Measurements from ENCODE around the gene UST. TPM values are rescaled to one million over a fixed set of nuclear protein-coding genes. Genes with fewer than 3 reads are reported as not detected.
"Not testable (repeated sequence)": the region's sequence is repeated elsewhere in the genome, so short reads cannot be mapped to it uniquely, and the experiment has no call there.

Gene UST
- total RNA-seq, 2 donors from 2014 or later, result 1.6 to 3.0 TPM

- peak; percentile 81 to 86 for ATAC-seq
- Mint-ChIP-seq H3K4me1 (ENCODE audit: low read depth in 2 of 2) (peaks cover 36% of the 10 kb centered on the region in 2 donors), H3K27me3 (no peaks in the 10 kb centered on the region)
Observed at GRCh38 chr6:148831064-148831463, 84.2 kb downstream of the UST start.

GRCh38 chr6:148831531-148831930, 84.7 kb downstream of the UST start:
- no peaks in the 10 kb centered on the region for H3K9me3 Mint-ChIP-seq
- DNase-seq (ENCODE audit: low spot score), result no peak
- no peaks in the 10 kb centered on the region for H3K36me3 Mint-ChIP-seq
- H3K4me3 Mint-ChIP-seq, result peak overlapping the region; percentile 85
- H3K4me1 Mint-ChIP-seq (ENCODE audit: low read depth in 2 of 2), result peaks cover 35 to 41% of the 10 kb centered on the region in 2 donors
- peak overlapping the region; percentile 76 to 94 for H3K27ac Mint-ChIP-seq
- H3K27me3 Mint-ChIP-seq, result no peaks in the 10 kb centered on the region
- ATAC-seq, result peak in 1 of 2 donors; percentile 12

More at GRCh38 chr6:148831064-148831463, 84.2 kb downstream of the UST start:
- DNase-seq (ENCODE audit: low spot score), result no peak
- Mint-ChIP-seq H3K9me3 (no peaks in the 10 kb centered on the region), H3K27ac (peak overlapping the region; percentile 76 to 94), H3K36me3 (no peaks in the 10 kb centered on the region), H3K4me3 (peak overlapping the region; percentile 85)

- DNase-seq (ENCODE audit: low spot score), result no peak
- peaks cover 17 to 20% of the 10 kb centered on the region in 2 donors for H3K4me1 Mint-ChIP-seq (ENCODE audit: low read depth in 2 of 2)
- H3K36me3 Mint-ChIP-seq, result no peaks in the 10 kb centered on the region
- ATAC-seq, result peak; percentile 53 to 79
- peak overlapping the region; percentile 66 for H3K4me3 Mint-ChIP-seq
- peak overlapping the region; percentile 68 to 70 for H3K27ac Mint-ChIP-seq
- H3K9me3 Mint-ChIP-seq, result no peaks in the 10 kb centered on the region
- H3K27me3 Mint-ChIP-seq, result no peaks in the 10 kb centered on the region
Observed at GRCh38 chr6:148835920-148836441, 89.2 kb downstream of the UST start.

- DNase-seq (ENCODE audit: low spot score) (no peak), ATAC-seq (no peak)
- Mint-ChIP-seq H3K9me3 (no peaks in the 10 kb centered on the region), H3K27ac (peak overlapping the region; percentile 68 to 70), H3K4me3 (no peak overlapping the region), H3K27me3 (no peaks in the 10 kb centered on the region), H3K36me3 (no peaks in the 10 kb centered on the region), H3K4me1 (ENCODE audit: low read depth in 2 of 2) (peaks cover 12 to 19% of the 10 kb centered on the region in 2 donors)
Observed at GRCh38 chr6:148836751-148837150, 89.9 kb downstream of the UST start.

- Mint-ChIP-seq H3K4me3 (no peak overlapping the region), H3K36me3 (no peaks in the 10 kb centered on the region), H3K4me1 (ENCODE audit: low read depth in 2 of 2) (peaks cover 12 to 14% of the 10 kb centered on the region in 2 donors), H3K27me3 (no peaks in the 10 kb centered on the region), H3K9me3 (no peaks in the 10 kb centered on the region), H3K27ac (no peak overlapping the region)
- DNase-seq (ENCODE audit: low spot score), result no peak
- ATAC-seq, result no peak
Observed at GRCh38 chr6:148837941-148838340, 91.1 kb downstream of the UST start.

GRCh38 chr6:148839044-148839443, 92.2 kb downstream of the UST start:
- H3K27me3 Mint-ChIP-seq, result no peaks in the 10 kb centered on the region
- H3K4me1 Mint-ChIP-seq (ENCODE audit: low read depth in 2 of 2), result peaks cover 12 to 14% of the 10 kb centered on the region in 2 donors
- DNase-seq (ENCODE audit: low spot score), result no peak
- H3K4me3 Mint-ChIP-seq, result no peak overlapping the region
- ATAC-seq, result no peak
- H3K36me3 Mint-ChIP-seq, result no peaks in the 10 kb centered on the region
- H3K9me3 Mint-ChIP-seq, result no peaks in the 10 kb centered on the region
- H3K27ac Mint-ChIP-seq, result no peak overlapping the region

- Mint-ChIP-seq H3K36me3 (no peaks in the 10 kb centered on the region), H3K27me3 (no peaks in the 10 kb centered on the region), H3K27ac (no peak overlapping the region), H3K4me3 (no peak overlapping the region), H3K4me1 (ENCODE audit: low read depth in 2 of 2) (peaks cover 18 to 19% of the 10 kb centered on the region in 2 donors), H3K9me3 (no peaks in the 10 kb centered on the region)
- ATAC-seq (no peak), DNase-seq (ENCODE audit: low spot score) (no peak)
Observed at GRCh38 chr6:148840256-148840655, 93.4 kb downstream of the UST start.

- peaks cover 11 to 19% of the 10 kb centered on the region in 2 donors for H3K4me1 Mint-ChIP-seq (ENCODE audit: low read depth in 2 of 2)
- H3K4me3 Mint-ChIP-seq, result no peak overlapping the region
- H3K36me3 Mint-ChIP-seq, result no peaks in the 10 kb centered on the region
- ATAC-seq (no peak), DNase-seq (ENCODE audit: low spot score) (no peak)
- H3K27me3 Mint-ChIP-seq, result no peaks in the 10 kb centered on the region
- H3K9me3 Mint-ChIP-seq, result no peaks in the 10 kb centered on the region
- no peak overlapping the region for H3K27ac Mint-ChIP-seq
Observed at GRCh38 chr6:148842296-148843019, 95.6 kb downstream of the UST start.

GRCh38 chr6:148845464-148845863, 98.6 kb downstream of the UST start:
- DNase-seq (ENCODE audit: low spot score) (no peak), ATAC-seq (no peak)
- Mint-ChIP-seq H3K4me3 (no peak overlapping the region), H3K27ac (no peak overlapping the region), H3K9me3 (no peaks in the 10 kb centered on the region), H3K4me1 (ENCODE audit: low read depth in 2 of 2) (peaks cover 22 to 24% of the 10 kb centered on the region in 2 donors), H3K36me3 (no peaks in the 10 kb centered on the region), H3K27me3 (no peaks in the 10 kb centered on the region)

- Mint-ChIP-seq H3K4me3 (no peak overlapping the region), H3K27ac (peak overlapping the region in 1 of 2 donors; percentile 68), H3K36me3 (no peaks in the 10 kb centered on the region), H3K4me1 (ENCODE audit: low read depth in 2 of 2) (peaks cover 22 to 24% of the 10 kb centered on the region in 2 donors), H3K27me3 (no peaks in the 10 kb centered on the region), H3K9me3 (no peaks in the 10 kb centered on the region)
- DNase-seq (ENCODE audit: low spot score), result no peak
- ATAC-seq, result peak; percentile 85 to 88
Observed at GRCh38 chr6:148846778-148847761, 100.2 kb downstream of the UST start.

- Mint-ChIP-seq H3K9me3 (no peaks in the 10 kb centered on the region), H3K36me3 (no peaks in the 10 kb centered on the region), H3K4me3 (no peak overlapping the region), H3K27me3 (no peaks in the 10 kb centered on the region), H3K4me1 (ENCODE audit: low read depth in 2 of 2) (peaks cover 24 to 26% of the 10 kb centered on the region in 2 donors), H3K27ac (no peak overlapping the region)
- DNase-seq (ENCODE audit: low spot score) (no peak), ATAC-seq (no peak)
Observed at GRCh38 chr6:148848915-148849314, 102.1 kb downstream of the UST start.

- peaks cover 29 to 31% of the 10 kb centered on the region in 2 donors for H3K4me1 Mint-ChIP-seq (ENCODE audit: low read depth in 2 of 2)
Observed at GRCh38 chr6:148849449-148849848, 102.6 kb downstream of the UST start.

GRCh38 chr6:148850964-148851363, 104.1 kb downstream of the UST start:
- H3K9me3 Mint-ChIP-seq, result no peaks in the 10 kb centered on the region
- DNase-seq (ENCODE audit: low spot score), result no peak
- H3K27me3 Mint-ChIP-seq, result no peaks in the 10 kb centered on the region
- no peak for ATAC-seq
- H3K4me1 Mint-ChIP-seq (ENCODE audit: low read depth in 2 of 2), result peaks cover 33% of the 10 kb centered on the region in 2 donors
- H3K27ac Mint-ChIP-seq, result no peak overlapping the region
- no peak overlapping the region for H3K4me3 Mint-ChIP-seq
- no peaks in the 10 kb centered on the region for H3K36me3 Mint-ChIP-seq

More at GRCh38 chr6:148849449-148849848, 102.6 kb downstream of the UST start:
- H3K27me3 Mint-ChIP-seq; ATAC-seq; H3K36me3 Mint-ChIP-seq; DNase-seq (ENCODE audit: low spot score); H3K27ac Mint-ChIP-seq; H3K4me3 Mint-ChIP-seq; H3K9me3 Mint-ChIP-seq: not testable (repeated sequence)

All from natural killer cell treated with Interleukin-12 subunit alpha and Interleukin-12 subunit beta and Interleukin-15 and Interleukin-18, amount 100 ng/mL, for 72 hours (primary cell).